T-helper 1 cell treated with Interleukin-12 subunit alpha and Interleukin-12 subunit beta and Interleukin-4 antibody, amounts not matched to agents 30 ng/mL and 1 ng/mL, for 36 hours (primary cell): ENCODE data around the gene UNC45B. TPM values are rescaled to one million over a fixed set of nuclear protein-coding genes. Genes with fewer than 3 reads are reported as not detected.
"Not testable (repeated sequence)": the region's sequence is repeated elsewhere in the genome, so short reads cannot be mapped to it uniquely, and the experiment has no call there.

ENCODE experiments used
- intact Hi-C: fragments of 100-400 bp; cut with micrococcal nuclease; formaldehyde crosslinking; loops from one replicate; pipeline ENCODE4 v1.15.1; 2024
- total RNA-seq: library from RNA; stranded (reverse); gene quantifications from 2 replicates; pipeline ENCODE4 v1.2.3, GENCODE V29; 2022

Gene UNC45B
- 0.05 TPM in 2 replicates for total RNA-seq

GRCh38 chr17:35147375-35147905 lies at the start of gene UNC45B:
UNC45B (plus strand) TSS chr17:35147817; CDS start chr17:35148264, 447 bp downstream.
- intact Hi-C loops, result no loop called here

- intact Hi-C loops, result no loop called here
Observed at GRCh38 chr17:35099908-35100307, 47.7 kb upstream of the UNC45B start.

GRCh38 chr17:35101036-35101435 lies 46.6 kb upstream of the UNC45B start:
- intact Hi-C loops, result no loop called here

GRCh38 chr17:35101725-35102124 lies 45.9 kb upstream of the UNC45B start:
- intact Hi-C loops, result no loop called here

- intact Hi-C loops, result no loop called here
Observed at GRCh38 chr17:35103271-35103670, 44.3 kb upstream of the UNC45B start.

- intact Hi-C loops, result no loop called here
Observed at GRCh38 chr17:35104844-35105450, 42.7 kb upstream of the UNC45B start.

GRCh38 chr17:35110791-35111190 lies 36.8 kb upstream of the UNC45B start:
- intact Hi-C loops, result not testable (repeated sequence)

GRCh38 chr17:35116845-35117244 lies 30.8 kb upstream of the UNC45B start:
- intact Hi-C loops, result no loop called here

- intact Hi-C loops, result loop anchor here (1.0 to 2.0 kb wide), 3 partner anchors 55 to 698 kb away; partner anchors contain the start of gene RFFL
Observed at GRCh38 chr17:35117984-35118383, 29.6 kb upstream of the UNC45B start.

- intact Hi-C loops, result loop anchor here (1.0 to 2.0 kb wide), 7 partner anchors 30 to 535 kb away; partner anchors contain the start of genes CCT6B, RFFL and ZNF830
Observed at GRCh38 chr17:35119370-35120165, 28.0 kb upstream of the UNC45B start, which contains the start of gene RAD51D. RAD51D (minus strand) TSS chr17:35119860; CDS start chr17:35119613, 247 bp downstream.

- intact Hi-C loops, result no loop called here
Observed at GRCh38 chr17:35121315-35121714, 26.3 kb upstream of the UNC45B start, which contains the start of gene FNDC8. FNDC8 (plus strand) TSS chr17:35121615; CDS start chr17:35121694, 79 bp downstream.

- intact Hi-C loops, result no loop called here
Observed at GRCh38 chr17:35127751-35128514, 19.7 kb upstream of the UNC45B start.

- intact Hi-C loops, result no loop called here
Observed at GRCh38 chr17:35129154-35129972, 18.3 kb upstream of the UNC45B start.

- intact Hi-C loops, result no loop called here
Observed at GRCh38 chr17:35129973-35130351, 17.7 kb upstream of the UNC45B start.

GRCh38 chr17:35130392-35130791 lies 17.2 kb upstream of the UNC45B start:
- intact Hi-C loops, result no loop called here

- intact Hi-C loops, result no loop called here
Observed at GRCh38 chr17:35132099-35132498, 15.5 kb upstream of the UNC45B start.

GRCh38 chr17:35132816-35133550 lies 14.6 kb upstream of the UNC45B start:
- intact Hi-C loops, result no loop called here

GRCh38 chr17:35135322-35135721 lies 12.3 kb upstream of the UNC45B start:
- intact Hi-C loops, result no loop called here

- intact Hi-C loops, result no loop called here
Observed at GRCh38 chr17:35138218-35138617, 9.4 kb upstream of the UNC45B start.
